GM12878 (cell line): ENCODE results near the gene DNAH1. TPM values are rescaled to one million over a fixed set of nuclear protein-coding genes. Genes with fewer than 3 reads are reported as not detected.

Experiments
- ATAC-seq: fragments of 200-7000 bp; cut with Tn5 transposase; 3 replicates; pipeline ENCODE4 v1.9.1; 2020; ENCODE audit warnings: mild to moderate bottlenecking, moderate library complexity
- BruUV-seq: library from RNA; stranded (reverse); fragments of 400-500 nt; replicated peaks from 2 replicates; lab custom pipeline; 2021; lab: Mats Ljungman, UMichigan
- CTCF ChIA-PET: fragments of 300-600 bp; sonication (Branson Sonifier 250); formaldehyde crosslinking; extraction: SDS; loops from one replicate; lab custom pipeline; 2021; ENCODE audit warnings: inconsistent platforms; lab: Yijun Ruan, JAX
- POLR2A ChIA-PET: fragments of 350-600 bp; formaldehyde crosslinking; extraction: SDS; loops from one replicate; lab custom pipeline; 2021; ENCODE audit warnings: inconsistent platforms; lab: Charles Lee
- RAD21 ChIA-PET: fragments of 300-600 bp; sonication (Branson Sonifier 250); formaldehyde crosslinking; loops from one replicate; lab custom pipeline; 2023; ENCODE audit warnings: antibody characterized with exemption; ENCODE audit not compliant: unreplicated experiment; lab: Charles Lee
- SMC1A ChIA-PET: fragments of 300-600 bp; sonication (Branson Sonifier 250); formaldehyde crosslinking; loops from one replicate; lab custom pipeline; 2023; ENCODE audit not compliant: unreplicated experiment, uncharacterized antibody; lab: Charles Lee
- DNase-seq: peaks from one replicate; pipeline ENCODE4 v3.0.0-alpha.2; 2011; ENCODE audit warnings: low read depth, low spot score
- FAIRE-seq: peaks from 3 replicates; lab custom pipeline; 2011; peaks lifted over from hg19 to GRCh38; lab: Jason Lieb, UNC
- H2AFZ ChIP-seq: 2 replicates; pipeline ENCODE4 v1.6.0; 2011; ENCODE audit warnings: low read depth, low read length, control low read depth; ENCODE audit not compliant: control insufficient read depth
- H3K27ac ChIP-seq: 2 replicates; pipeline ENCODE4 v1.5.1; 2011; ENCODE audit warnings: control low read depth; ENCODE audit not compliant: control insufficient read depth, insufficient read depth
- H3K27me3 ChIP-seq, 2 experiments: replicated peaks in 1 of 2; 2 replicates each; pipeline versions ENCODE4 v1.6.0 to v1.6.1; 2011; ENCODE audit warnings: low read length in 1 of 2; ENCODE audit not compliant: control insufficient read depth in 2 of 2, insufficient read depth in 2 of 2
- H3K36me3 ChIP-seq, 2 experiments: 2 replicates each; pipeline ENCODE4 v1.5.1; 2011; ENCODE audit warnings: low read length in 1 of 2; ENCODE audit not compliant: control insufficient read depth in 2 of 2, insufficient read depth in 2 of 2
- H3K4me1 ChIP-seq: 2 replicates; pipeline ENCODE4 v1.6.1; 2011; ENCODE audit warnings: mild to moderate bottlenecking, low read length, moderate library complexity, mixed read lengths; ENCODE audit not compliant: control insufficient read depth, insufficient read depth
- H3K4me2 ChIP-seq: 2 replicates; pipeline ENCODE4 v1.6.0; 2011; ENCODE audit warnings: control low read depth; ENCODE audit not compliant: control insufficient read depth, insufficient read depth
- H3K4me3 ChIP-seq: fragments of 200-600 bp; sonication (generic); 2 replicates; pipeline ENCODE4 v1.5.1; 2016
- H3K79me2 ChIP-seq: 2 replicates; pipeline ENCODE4 v1.6.0; 2011; ENCODE audit warnings: low read length; ENCODE audit not compliant: control insufficient read depth, insufficient read depth
- H3K9ac ChIP-seq: 2 replicates; pipeline ENCODE4 v1.8.0; 2011; ENCODE audit warnings: low read length, control low read depth, mixed read lengths; ENCODE audit not compliant: control insufficient read depth, insufficient read depth
- H3K9me3 ChIP-seq: replicated peaks from 3 replicates; pipeline ENCODE4 v1.5.1; 2011; ENCODE audit warnings: mild to moderate bottlenecking, low read length; ENCODE audit not compliant: control insufficient read depth, insufficient read depth
- H4K20me1 ChIP-seq: 2 replicates; pipeline ENCODE4 v1.6.0; 2011; ENCODE audit not compliant: control insufficient read depth, insufficient read depth
- CHD4 ChIP-seq: fragments of 200-600 bp; sonication (generic); IDR thresholded peaks from 2 replicates; pipeline ENCODE4 v1.6.1; 2016; ENCODE audit warnings: mild to moderate bottlenecking
- MTA2 ChIP-seq: fragments of 450-650 bp; IDR thresholded peaks from 2 replicates; pipeline ENCODE4 v1.6.1; 2016; ENCODE audit warnings: low read depth, mild to moderate bottlenecking, moderate library complexity
- NRF1 ChIP-seq: conservative IDR thresholded peaks from 2 replicates; pipeline ENCODE4 v1.6.1; 2011; ENCODE audit warnings: mild to moderate bottlenecking, low read depth, low read length, improper control_type of control experiment
- SPI1 ChIP-seq: IDR thresholded peaks from 2 replicates; pipeline ENCODE4 v1.6.1; 2011; ENCODE audit warnings: low read depth, mild to moderate bottlenecking, low read length, moderate library complexity, borderline replicate concordance; ENCODE audit not compliant: insufficient read depth
- ZNF217 ChIP-seq: fragments of 450-650 bp; IDR thresholded peaks from 2 replicates; pipeline ENCODE4 v1.6.1; 2017; ENCODE audit warnings: antibody characterized with exemption, mild to moderate bottlenecking
- WGBS: methylation state at CpG from one replicate; pipeline ENCODE4 v1.1.6; 2016; ENCODE audit warnings: low lambda C conversion rate; ENCODE audit not compliant: insufficient replicate concordance, insufficient coverage; ENCODE audit errors: missing lambda C conversion rate; 5-methylcytosine and 5-hydroxymethylcytosine counted together
- in situ Hi-C: fragments of 300-500 bp; cut with MboI; formaldehyde crosslinking; loops from 9 replicates; pipeline ENCODE4 v1.14.3; 2018; ENCODE audit warnings: mixed read lengths
- intact Hi-C: fragments of 100-400 bp; cut with micrococcal nuclease; formaldehyde crosslinking; loops from one replicate; pipeline ENCODE4 v1.14.2; 2022; ENCODE audit not compliant: unreplicated experiment
- polyA plus RNA-seq, 11 experiments: library from polyadenylated mRNA; depleted of rRNA in 4 of 11; unstranded in 6 of 11; stranded (reverse) in 5 of 11; fragments of >200 nt; fragmentation: Nextera tagmentation in 4 of 11; fragmentation: Illumina TruSeq in 1 of 11; extraction: Ambion mirVana in 4 of 11; extraction: Trizol in 1 of 11; gene quantifications; 1 replicate in 1 of 11; 2 replicates in 10 of 11; pipeline versions ENCODE4 v1.2.1 to v1.2.3, GENCODE V29; 2011 to 2016; ENCODE audit warnings: inconsistent platforms in 2 of 11, missing spikeins in 2 of 11, low read depth in 1 of 11
- total RNA-seq, 4 experiments: library from RNA; depleted of rRNA in 3 of 4; stranded (reverse); fragments of >200 nt in 3 of 4; fragmentation: Illumina TruSeq in 1 of 4; extraction: Trizol in 1 of 4; gene quantifications; 2 replicates each; pipeline versions ENCODE4 v1.2.1 to v1.2.3, GENCODE V29; 2013 to 2021

The DNAH1 gene
- total and polyA plus RNA-seq, 10 of the 15 experiments (the other 5 are each of a cell fraction or from before 2014, with no cell fraction given), result 0.31 to 5.8 (median 2.7) TPM

GRCh38 chr3:52423173-52423572 is 107.1 kb downstream of the DNAH1 start:
- no TSS peak for BruUV-seq
- H3K27me3 ChIP-seq, result no peaks in the 10 kb centered on the region; a peak in 1 of 4 replicates
- CTCF ChIA-PET, result interaction anchor here (1.5 kb wide), 1 partner anchor 25 kb away, joined by 5 read pairs; no protein-coding TSS in a partner anchor
- SMC1A ChIA-PET, result interaction anchor here (1.0 kb wide), 1 partner anchor 11 kb away, joined by 4 read pairs; no protein-coding TSS in a partner anchor
- no peaks in the 10 kb centered on the region for H3K9me3 ChIP-seq
- H3K9ac ChIP-seq, result no peak overlapping the region
- TF ChIP-seq ZNF217 (no peak), MTA2 (no peak), SPI1 (no peak), NRF1 (no peak), CHD4 (no peak)
- H3K79me2 ChIP-seq, result no peaks in the 10 kb centered on the region
- FAIRE-seq (no peak), DNase-seq (no peak), ATAC-seq (no peak)
- in situ Hi-C loops, result no loop called here
- RAD21 ChIA-PET, result no interaction called here
- 47% methylated on average over 5 of the region's 5 CpGs for WGBS
- no peak overlapping the region for H2AFZ ChIP-seq
- no peak overlapping the region for H3K4me2 ChIP-seq
- no peak overlapping the region for H3K4me3 ChIP-seq
- POLR2A ChIA-PET, result interaction anchor here (0.6 kb wide), 1 partner anchor 140 kb away, joined by 4 read pairs; no protein-coding TSS in a partner anchor
- intact Hi-C loops, result no loop called here
- H3K4me1 ChIP-seq, result no peaks in the 10 kb centered on the region
- no peaks in the 10 kb centered on the region for H3K36me3 ChIP-seq
- H3K27ac ChIP-seq, result no peak overlapping the region
- H4K20me1 ChIP-seq, result no peaks in the 10 kb centered on the region
